ENCODE data around the gene SETD3.

Gene SETD3

GRCh38 chr14:99445931-99446330, 34.7 kb downstream of the SETD3 start:
- H3K4me3 ChIP-seq (ENCODE audit: low read length) = no peak overlapping the region
- TF ChIP-seq CTCF (IDR thresholded peaks at IDR 0.05; ENCODE audit: insufficient read depth, low read depth, low read length, missing control alignments) = no peak
- no peak for DNase-seq (ENCODE audit: low read depth)

- no peak overlapping the region for H3K4me3 ChIP-seq (ENCODE audit: low read length)
- DNase-seq (ENCODE audit: low read depth) = no peak
- no peak for TF ChIP-seq CTCF (IDR thresholded peaks at IDR 0.05; ENCODE audit: insufficient read depth, low read depth, low read length, missing control alignments)
Measured at GRCh38 chr14:99441918-99442317, 38.7 kb downstream of the SETD3 start.

GRCh38 chr14:99441157-99441870, 39.3 kb downstream of the SETD3 start:
- H3K4me3 ChIP-seq (ENCODE audit: low read length) = no peak overlapping the region
- peak; percentile 12 for TF ChIP-seq CTCF (IDR thresholded peaks at IDR 0.05; ENCODE audit: insufficient read depth, low read depth, low read length, missing control alignments)
- no peak for DNase-seq (ENCODE audit: low read depth)

GRCh38 chr14:99440278-99440677, 40.4 kb downstream of the SETD3 start:
- DNase-seq (ENCODE audit: low read depth) = no peak
- TF ChIP-seq CTCF (IDR thresholded peaks at IDR 0.05; ENCODE audit: insufficient read depth, low read depth, low read length, missing control alignments) = peak; percentile 6
- H3K4me3 ChIP-seq (ENCODE audit: low read length) = no peak overlapping the region

- DNase-seq (ENCODE audit: low read depth) = no peak
- no peak overlapping the region for H3K4me3 ChIP-seq (ENCODE audit: low read length)
- TF ChIP-seq CTCF (IDR thresholded peaks at IDR 0.05; ENCODE audit: insufficient read depth, low read depth, low read length, missing control alignments) = no peak
Measured at GRCh38 chr14:99437706-99438105, 43.0 kb downstream of the SETD3 start.

GRCh38 chr14:99436247-99437180, 44.1 kb downstream of the SETD3 start:
- no peak overlapping the region for H3K4me3 ChIP-seq (ENCODE audit: low read length)
- DNase-seq (ENCODE audit: low read depth) = no peak
- no peak for TF ChIP-seq CTCF (IDR thresholded peaks at IDR 0.05; ENCODE audit: insufficient read depth, low read depth, low read length, missing control alignments)

Measured in epithelial cell of esophagus (primary cell).